GM21447 (cell line): ENCODE data around the gene RTRAF.
A peak's percentile ranks its signal among the peaks of the same experiment; 100 is the strongest.

Experiments
- ATAC-seq: cut with Tn5 transposase; IDR thresholded peaks from one replicate; pipeline ENCODE4 v1.9.1; 2021; ENCODE audit not compliant: unreplicated experiment

Gene RTRAF

DNA sequence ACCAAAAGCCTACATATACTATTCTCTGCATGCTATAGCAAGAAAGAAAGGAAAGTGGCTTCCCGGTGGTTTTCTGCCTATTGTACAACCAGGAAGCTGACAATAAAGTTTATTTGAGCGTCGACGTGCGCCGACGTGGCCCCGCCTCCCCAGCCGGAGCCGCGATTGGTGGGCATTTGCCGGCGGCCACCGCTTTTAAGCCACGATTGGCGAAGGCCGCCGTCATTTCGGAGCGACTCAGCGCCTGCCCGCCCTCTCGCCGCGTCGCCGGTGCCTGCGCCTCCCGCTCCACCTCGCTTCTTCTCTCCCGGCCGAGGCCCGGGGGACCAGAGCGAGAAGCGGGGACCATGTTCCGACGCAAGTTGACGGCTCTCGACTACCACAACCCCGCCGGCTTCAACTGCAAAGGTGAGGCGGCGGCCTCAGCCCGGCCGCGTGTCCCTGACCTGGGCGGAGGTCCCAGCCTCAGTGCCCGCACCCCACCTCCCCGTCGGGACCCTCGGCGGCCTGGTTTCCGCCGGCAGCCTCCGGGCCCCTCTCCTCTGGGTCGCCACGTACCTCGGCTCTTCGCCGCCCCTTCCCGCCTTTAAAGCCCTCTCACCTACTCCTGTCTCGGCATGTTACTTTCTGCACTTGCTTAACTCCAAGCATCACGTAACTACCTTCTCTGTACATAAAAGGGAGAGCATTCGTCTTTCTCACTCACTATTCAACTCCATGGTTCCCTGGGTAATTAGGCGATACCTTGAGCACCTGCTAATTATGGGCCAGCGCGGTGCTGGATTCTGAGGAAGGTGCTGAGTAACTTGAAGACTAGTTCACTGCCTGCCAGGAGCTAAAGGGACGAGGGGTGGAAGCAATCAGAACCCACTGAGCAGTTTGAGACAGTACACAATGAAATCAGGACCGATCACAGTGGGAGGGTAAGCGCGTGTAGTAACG, at the start of gene RTRAF:
RTRAF (plus strand) TSS at position 254 of the 942 bp plus-strand sequence; CDS start at position 348, 94 bp downstream.
- peak; percentile 96 for ATAC-seq

DNA sequence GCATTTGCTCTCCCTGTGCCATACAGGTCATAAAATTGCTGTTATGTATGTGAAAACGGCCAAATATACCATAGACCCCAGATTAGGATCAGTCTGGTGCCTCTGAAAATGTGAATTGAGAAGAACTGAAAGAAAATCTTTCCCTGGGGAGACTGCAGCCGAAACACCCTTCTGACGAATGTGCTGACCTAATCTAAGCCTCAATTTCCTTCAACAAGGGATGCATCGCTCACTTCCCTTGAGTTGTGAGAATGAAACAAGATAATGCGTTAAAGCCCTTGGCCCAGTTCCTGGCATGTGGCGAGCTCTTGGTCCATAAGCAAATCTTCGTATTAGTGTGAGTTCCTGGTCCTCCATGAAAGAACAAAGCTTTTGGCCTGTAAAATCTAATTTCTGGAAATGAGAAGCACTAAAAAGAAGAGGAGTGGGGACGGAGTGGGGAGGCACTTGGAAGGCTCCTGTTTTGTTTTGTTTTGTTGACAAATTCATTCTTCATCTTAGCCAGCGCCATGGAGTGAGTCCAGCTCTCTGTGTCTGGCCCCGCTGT, 49.5 kb upstream of the RTRAF start:
- ATAC-seq, result no peak

- ATAC-seq, result no peak
These were observed 46.4 kb upstream of the RTRAF start for GRCh38 chr14:51942971-51943370.

DNA sequence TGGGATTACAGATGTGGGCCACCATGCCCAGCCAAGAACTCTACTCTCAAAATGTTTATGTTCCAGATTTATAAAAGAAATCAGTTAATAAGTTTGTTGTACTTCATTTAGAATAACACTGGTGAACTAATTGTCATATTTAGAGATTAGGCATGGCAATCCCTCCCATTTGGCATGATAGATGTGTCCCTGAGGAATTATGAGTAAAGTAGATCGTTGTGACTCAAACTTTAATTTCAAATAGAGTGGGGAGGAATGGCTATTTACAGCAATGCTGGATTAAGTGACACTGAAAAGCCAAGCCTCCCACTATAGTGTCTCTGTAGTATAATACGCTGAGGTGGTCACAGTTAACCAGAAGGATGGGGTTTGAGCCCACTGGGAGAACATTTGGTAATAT, 39.3 kb upstream of the RTRAF start:
- ATAC-seq, result no peak

DNA sequence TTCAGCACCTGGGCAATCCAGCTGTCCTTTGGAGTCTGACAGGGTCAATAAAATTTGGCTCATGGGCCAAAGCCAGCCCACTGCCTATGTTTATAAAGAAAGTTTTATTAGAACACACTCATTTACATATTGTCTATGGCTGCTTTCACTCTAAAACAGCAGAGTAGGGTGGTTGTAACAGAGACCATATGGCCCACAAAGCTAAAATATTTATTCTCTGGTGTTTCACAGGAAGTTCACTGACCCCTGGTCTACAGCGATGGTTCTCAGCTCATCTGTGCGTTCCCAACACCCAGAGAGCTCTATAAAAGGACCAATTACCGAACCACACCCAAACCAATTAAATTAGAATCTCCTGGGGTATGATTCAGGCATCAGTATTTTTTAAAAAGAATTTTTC, 37.7 kb upstream of the RTRAF start:
- ATAC-seq, result no peak

GRCh38 chr14:51954031-51954430, 35.3 kb upstream of the RTRAF start:
- no peak for ATAC-seq

- ATAC-seq, result no peak
These were observed 34.7 kb upstream of the RTRAF start for GRCh38 chr14:51954657-51955056.

DNA sequence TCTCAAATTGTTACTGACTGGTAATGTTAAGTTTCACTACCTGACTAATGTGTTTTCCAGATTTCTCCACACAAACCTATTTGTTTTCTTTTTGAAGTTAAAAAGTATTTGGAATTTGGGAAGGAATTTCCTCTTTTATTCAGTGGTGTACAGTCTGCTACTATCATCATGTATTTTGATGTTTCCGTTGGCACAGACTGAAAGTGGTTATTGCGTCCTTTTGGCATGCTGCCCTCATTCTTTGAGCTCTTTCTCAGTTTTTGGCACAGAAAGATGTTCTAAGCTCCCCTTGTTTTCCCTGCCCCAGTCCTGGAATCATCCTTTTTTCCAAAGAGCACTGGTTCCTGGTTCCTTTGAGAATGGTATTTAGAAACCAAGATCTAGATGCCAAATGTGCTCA, 31.4 kb upstream of the RTRAF start:
- ATAC-seq, result no peak

DNA sequence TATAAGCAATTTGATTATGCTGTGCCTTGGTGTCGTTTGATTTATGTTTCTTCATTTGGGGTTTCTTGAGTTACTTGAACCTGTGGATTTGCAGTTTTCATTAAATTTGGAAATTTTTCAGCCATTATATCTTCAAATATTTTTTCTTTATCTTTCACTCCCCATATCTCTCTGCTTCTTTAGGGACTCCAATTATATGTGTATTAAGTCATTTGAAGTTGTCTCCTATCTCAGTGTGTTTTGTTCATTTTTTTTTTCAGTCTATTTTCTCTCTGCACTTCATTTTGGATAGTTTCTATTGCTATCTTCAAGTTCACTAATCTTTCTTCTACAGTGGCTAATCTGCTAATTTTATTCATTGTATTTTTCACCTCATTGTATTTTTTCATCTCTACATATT, 29.4 kb upstream of the RTRAF start:
- ATAC-seq, result no peak

- no peak for ATAC-seq
These were observed 28.5 kb upstream of the RTRAF start for GRCh38 chr14:51960866-51961265.

- ATAC-seq, result no peak
These were observed 26.6 kb upstream of the RTRAF start for GRCh38 chr14:51962711-51963110.

GRCh38 chr14:51963286-51963685, 26.1 kb upstream of the RTRAF start:
- ATAC-seq, result no peak

DNA sequence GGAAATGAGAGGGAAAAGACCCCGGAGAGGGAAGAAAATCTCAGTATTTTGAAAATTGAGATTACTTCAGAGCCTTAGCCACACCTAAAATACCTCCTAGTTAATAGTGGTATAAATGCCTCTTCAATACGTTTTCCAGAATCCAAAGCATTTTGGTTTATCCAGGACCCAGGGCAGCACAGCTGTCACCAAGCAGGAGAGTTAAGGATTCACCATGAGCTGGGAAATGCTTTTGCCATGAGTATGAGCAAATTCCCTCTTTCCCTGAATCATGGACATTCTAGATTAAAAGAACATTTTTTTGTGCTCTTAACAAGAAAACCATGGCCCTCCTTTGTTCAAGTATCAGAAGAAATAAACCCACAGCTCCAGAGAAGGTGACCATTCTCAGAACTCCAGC, 21.8 kb upstream of the RTRAF start:
- ATAC-seq, result no peak

DNA sequence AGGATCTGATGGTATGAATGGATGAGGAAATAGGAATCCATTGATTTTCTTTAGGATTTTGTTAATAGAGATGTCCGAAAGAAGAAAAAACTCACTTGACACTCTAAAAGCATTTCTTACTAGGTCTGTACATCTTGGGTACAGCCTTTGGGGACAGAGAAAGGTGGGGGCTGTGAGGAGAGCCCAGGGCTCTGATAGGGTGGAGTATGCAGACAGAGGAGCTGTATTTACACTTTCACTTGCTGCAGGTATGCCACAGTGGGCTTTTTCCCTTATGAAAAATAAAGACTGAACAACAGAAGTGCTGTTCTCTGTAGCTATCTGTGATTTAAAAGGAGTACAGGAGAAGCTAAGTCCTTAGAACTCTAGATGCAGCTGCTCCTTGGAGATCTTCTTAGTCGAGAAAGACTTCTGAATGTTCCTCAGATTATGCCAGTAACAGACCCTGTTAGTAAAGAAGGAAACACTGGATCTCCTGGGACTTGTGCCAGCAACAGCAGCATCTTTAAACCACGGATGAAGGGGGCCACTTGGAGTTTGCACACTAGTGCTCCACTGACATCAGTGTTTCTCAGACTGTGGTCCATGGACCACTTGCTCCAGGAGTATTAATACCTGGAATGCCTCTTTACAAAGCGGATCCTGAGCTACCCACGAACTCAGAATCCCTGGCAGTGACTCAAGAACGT, 19.4 kb upstream of the RTRAF start:
- no peak for ATAC-seq

DNA sequence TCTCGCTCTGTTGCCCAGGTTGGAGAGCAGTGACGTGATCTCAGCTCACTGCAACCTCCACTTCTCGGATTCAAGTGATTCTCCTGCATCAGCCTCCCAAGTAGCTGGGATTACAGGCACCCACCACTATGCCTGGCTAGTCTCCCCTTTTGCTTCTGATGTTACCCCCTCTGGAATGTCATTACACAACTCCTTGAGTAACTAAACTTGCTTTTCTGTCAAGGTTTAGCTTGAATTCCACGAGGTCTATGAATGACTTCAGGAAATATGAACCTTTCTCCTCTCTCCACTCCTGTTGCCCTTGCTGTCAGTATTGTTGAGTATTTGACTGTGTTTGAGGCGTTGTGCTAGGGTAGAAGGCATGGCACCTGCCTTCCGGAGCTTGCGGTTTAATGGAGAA, 16.8 kb upstream of the RTRAF start:
- ATAC-seq, result no peak

DNA sequence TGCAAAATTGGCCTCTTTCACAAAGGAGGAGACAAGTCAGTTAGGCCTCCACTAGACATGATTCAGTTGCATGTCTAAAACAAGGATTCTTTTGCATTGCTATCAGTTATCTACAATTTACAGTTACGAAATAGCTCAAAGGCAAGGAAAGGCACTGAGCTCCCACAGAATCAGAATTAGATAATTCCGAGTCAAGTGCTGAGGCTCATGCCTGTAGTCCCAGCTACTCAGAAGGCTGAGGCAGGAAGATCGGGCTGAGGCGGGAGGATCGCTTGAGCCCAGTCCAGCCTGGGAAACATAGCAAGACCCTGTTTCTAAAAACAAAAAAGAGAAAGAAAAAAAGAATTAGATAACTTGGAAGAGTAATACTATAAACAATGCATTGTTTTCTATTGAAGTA, 12.3 kb upstream of the RTRAF start:
- ATAC-seq, result no peak

DNA sequence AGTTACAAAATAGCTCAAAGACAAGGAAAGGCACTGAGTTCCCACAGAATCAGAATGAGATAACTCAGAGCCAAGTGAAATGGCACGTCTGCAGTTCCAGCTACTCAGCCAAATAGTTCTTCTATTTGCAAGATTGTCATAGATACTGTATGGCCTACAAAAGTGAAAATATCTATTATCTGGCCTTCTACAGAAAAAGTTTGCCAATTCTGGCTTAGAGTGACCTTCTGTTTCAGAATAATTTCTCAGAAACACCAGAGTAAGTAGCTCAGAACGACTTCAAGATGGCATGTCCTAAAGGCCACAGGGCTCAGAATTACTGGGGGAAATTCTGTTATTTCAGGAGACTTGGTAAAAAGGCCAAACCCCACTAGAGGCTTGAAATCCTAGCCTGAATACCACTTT, 10.7 kb upstream of the RTRAF start:
- no peak for ATAC-seq

GRCh38 chr14:51979088-51979709, 10.1 kb upstream of the RTRAF start:
- ATAC-seq, result peak; percentile 63

DNA sequence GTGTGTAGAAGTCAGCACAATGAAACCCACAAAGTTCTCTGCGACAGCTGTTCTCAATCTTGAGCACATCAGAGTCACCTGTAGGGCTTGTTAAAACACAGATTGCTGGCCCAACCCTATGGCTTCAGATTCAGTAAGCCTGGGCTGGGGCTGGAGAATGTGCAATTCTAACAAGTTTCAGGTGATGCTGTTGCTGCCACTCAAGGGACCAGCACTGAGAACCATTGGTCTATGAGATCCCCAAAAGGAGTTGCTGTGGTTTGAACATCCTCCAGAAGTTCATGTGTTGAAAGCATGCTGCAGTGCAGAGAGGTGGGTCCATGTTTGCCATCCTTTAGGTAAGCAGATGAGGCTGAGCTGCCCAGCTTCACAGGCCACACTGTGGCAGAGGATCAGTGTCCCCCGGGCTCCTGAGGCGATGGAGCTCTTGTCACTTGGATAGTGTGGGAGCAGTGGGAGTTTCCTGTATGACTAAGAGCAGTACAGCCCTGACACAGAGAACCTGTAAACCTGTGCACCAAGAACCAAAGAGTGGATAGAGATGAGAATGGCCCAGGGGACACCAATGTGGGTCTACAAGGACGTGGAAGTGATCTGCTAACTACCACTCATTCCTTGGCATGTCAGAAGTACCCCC, 8.0 kb upstream of the RTRAF start:
- no peak for ATAC-seq

DNA sequence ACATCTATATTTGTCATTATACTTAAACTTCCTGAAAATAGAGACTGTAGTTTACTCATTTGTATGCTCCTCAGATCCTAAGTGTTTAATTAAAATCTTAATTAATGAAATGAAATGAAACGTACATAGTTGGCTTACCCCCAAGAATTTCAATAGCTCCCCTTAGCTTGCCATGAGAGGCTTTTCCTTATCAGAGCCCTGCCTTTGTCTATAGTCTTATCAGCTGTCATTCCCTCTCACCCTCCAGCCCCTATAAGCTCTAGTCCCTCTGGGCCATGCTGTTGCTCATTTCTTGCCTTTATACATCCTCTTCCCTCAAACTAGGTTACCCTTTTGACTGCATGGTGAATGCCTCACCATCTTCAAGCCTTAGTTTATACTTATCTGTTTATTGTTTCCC, 1.1 kb upstream of the RTRAF start:
- ATAC-seq, result no peak

GRCh38 chr14:51990488-51990887, 1.1 kb downstream of the RTRAF start:
- no peak for ATAC-seq
